Stimulated activated CD4-positive, alpha-beta T cell treated with anti-CD3 and anti-CD28 coated beads, TNF-alpha, amount 100 ng/mL, for 4 hours (primary cell): Measurements from ENCODE around the gene NUTM2E.
"Not testable (repeated sequence)": the region's sequence is repeated elsewhere in the genome, so short reads cannot be mapped to it uniquely, and the experiment has no call there.

Experiments
- DNase-seq, 3 experiments: peaks; one replicate each; pipeline ENCODE4 v3.0.0-alpha.2; 2020; ENCODE audit warnings: low read depth in 3 of 3

The NUTM2E gene

GRCh38 chr10:79826496-79827215 lies at the start of gene NUTM2E:
Gene NUTM2E (plus strand): TSS chr10:79826739. CDS start chr10:79841741, 15,002 bp downstream.
- DNase-seq: peak; percentile 39 to 62 (median 52)

- DNase-seq: not testable (repeated sequence)
Measured at GRCh38 chr10:79777997-79778396, 48.5 kb upstream of the NUTM2E start.

GRCh38 chr10:79779310-79779938 lies 47.1 kb upstream of the NUTM2E start:
- peak; percentile 8 to 21 (median 9) for DNase-seq

GRCh38 chr10:79779992-79780391 lies 46.5 kb upstream of the NUTM2E start:
- not testable (repeated sequence) for DNase-seq

GRCh38 chr10:79781584-79781983 lies 45.0 kb upstream of the NUTM2E start:
- not testable (repeated sequence) for DNase-seq

- DNase-seq: not testable (repeated sequence)
Measured at GRCh38 chr10:79787455-79787952, 39.0 kb upstream of the NUTM2E start.

- DNase-seq: not testable (repeated sequence)
Measured at GRCh38 chr10:79789351-79789750, 37.2 kb upstream of the NUTM2E start.

GRCh38 chr10:79791906-79792517 lies 34.5 kb upstream of the NUTM2E start:
- DNase-seq: not testable (repeated sequence)

- DNase-seq: not testable (repeated sequence)
Measured at GRCh38 chr10:79799337-79799736, 27.2 kb upstream of the NUTM2E start.

GRCh38 chr10:79805857-79806256 lies 20.7 kb upstream of the NUTM2E start:
- DNase-seq: not testable (repeated sequence)

- DNase-seq: not testable (repeated sequence)
Measured at GRCh38 chr10:79811895-79812294, 14.6 kb upstream of the NUTM2E start.

GRCh38 chr10:79816290-79816689 lies 10.2 kb upstream of the NUTM2E start:
- DNase-seq: not testable (repeated sequence)

GRCh38 chr10:79823387-79823786 lies 3.2 kb upstream of the NUTM2E start:
- DNase-seq: not testable (repeated sequence)

- DNase-seq: peak in 1 of 3 experiments; percentile 9
Measured at GRCh38 chr10:79825587-79826011, 940 bp upstream of the NUTM2E start.

- peak in 1 of 3 experiments; percentile 39 for DNase-seq
Measured at GRCh38 chr10:79826131-79826495, 426 bp upstream of the NUTM2E start.

- not testable (repeated sequence) for DNase-seq
Measured at GRCh38 chr10:79833833-79834232, 7.3 kb downstream of the NUTM2E start.

GRCh38 chr10:79835891-79836290 lies 9.4 kb downstream of the NUTM2E start:
- not testable (repeated sequence) for DNase-seq

GRCh38 chr10:79836891-79837290 lies 10.4 kb downstream of the NUTM2E start:
- DNase-seq: not testable (repeated sequence)

- DNase-seq: not testable (repeated sequence)
Measured at GRCh38 chr10:79838441-79838840, 11.9 kb downstream of the NUTM2E start.

GRCh38 chr10:79853191-79853854 lies 26.8 kb downstream of the NUTM2E start:
- DNase-seq: not testable (repeated sequence)

GRCh38 chr10:79862269-79862668 lies 35.7 kb downstream of the NUTM2E start:
- not testable (repeated sequence) for DNase-seq

GRCh38 chr10:79862803-79863202 lies 36.3 kb downstream of the NUTM2E start:
- DNase-seq: not testable (repeated sequence)
